ENCODE results near the gene UTP4.

DNA sequence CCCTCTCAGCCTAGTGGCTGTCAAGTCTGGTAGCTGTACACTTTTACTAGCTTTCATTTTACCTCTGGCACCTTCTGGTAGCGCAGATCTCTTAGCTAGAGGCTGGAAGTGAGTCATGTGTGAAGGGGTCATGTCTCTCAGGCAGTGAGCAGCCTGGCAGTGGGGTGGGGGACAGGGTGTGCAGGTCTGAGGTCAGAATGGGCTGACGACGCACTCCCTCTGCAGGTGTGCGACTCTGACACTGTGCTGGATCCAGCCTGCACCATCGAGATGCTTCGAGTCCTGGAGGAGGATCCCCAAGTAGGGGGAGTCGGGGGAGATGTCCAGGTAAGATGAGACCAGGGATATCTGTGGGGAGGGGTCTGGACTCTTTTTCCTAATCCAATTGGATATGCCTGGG lies 19.2 kb upstream of the UTP4 start:
- TF ChIP-seq, protein P1, sequence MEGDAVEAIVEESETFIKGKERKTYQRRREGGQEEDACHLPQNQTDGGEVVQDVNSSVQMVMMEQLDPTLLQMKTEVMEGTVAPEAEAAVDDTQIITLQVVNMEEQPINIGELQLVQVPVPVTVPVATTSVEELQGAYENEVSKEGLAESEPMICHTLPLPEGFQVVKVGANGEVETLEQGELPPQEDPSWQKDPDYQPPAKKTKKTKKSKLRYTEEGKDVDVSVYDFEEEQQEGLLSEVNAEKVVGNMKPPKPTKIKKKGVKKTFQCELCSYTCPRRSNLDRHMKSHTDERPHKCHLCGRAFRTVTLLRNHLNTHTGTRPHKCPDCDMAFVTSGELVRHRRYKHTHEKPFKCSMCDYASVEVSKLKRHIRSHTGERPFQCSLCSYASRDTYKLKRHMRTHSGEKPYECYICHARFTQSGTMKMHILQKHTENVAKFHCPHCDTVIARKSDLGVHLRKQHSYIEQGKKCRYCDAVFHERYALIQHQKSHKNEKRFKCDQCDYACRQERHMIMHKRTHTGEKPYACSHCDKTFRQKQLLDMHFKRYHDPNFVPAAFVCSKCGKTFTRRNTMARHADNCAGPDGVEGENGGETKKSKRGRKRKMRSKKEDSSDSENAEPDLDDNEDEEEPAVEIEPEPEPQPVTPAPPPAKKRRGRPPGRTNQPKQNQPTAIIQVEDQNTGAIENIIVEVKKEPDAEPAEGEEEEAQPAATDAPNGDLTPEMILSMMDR (conservative IDR thresholded peaks at IDR 0.05; ENCODE audit: low read length): no peak
- TF ChIP-seq EZH2phosphoT487 (IDR thresholded peaks at IDR 0.05; ENCODE audit: borderline replicate concordance, low read depth, low read length): no peak

All from OCI-LY7 (cell line).